HG02938 (cell line): ENCODE data around the gene ZKSCAN4.

ENCODE experiments used
- ATAC-seq: cut with Tn5 transposase; IDR thresholded peaks from one replicate; pipeline ENCODE4 v1.9.1; 2021; ENCODE audit warnings: mild to moderate bottlenecking, moderate library complexity; ENCODE audit not compliant: unreplicated experiment

ZKSCAN4 gene

GRCh38 chr6:28250747-28251146 lies 1.3 kb downstream of the ZKSCAN4 start:
- no peak for ATAC-seq

DNA sequence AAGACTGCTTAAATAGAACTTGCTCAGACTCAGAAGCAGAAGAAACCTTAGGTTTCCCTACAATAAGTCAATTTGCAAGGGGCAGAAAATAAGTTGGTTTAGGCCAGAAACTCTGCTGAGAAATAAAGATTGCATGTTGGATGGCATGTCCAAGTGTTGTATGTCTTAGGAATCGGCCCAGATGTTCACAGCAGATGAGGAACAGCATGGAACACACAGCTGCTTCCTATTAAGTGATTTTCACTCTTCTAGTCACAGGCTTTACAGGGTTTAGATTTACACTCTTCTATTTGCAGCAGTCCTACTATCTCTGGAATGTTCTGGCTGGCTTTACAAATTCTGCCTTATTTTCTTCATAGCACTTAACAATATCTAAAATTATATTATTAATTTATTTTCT lies 3.2 kb downstream of the ZKSCAN4 start:
- no peak for ATAC-seq

GRCh38 chr6:28245206-28245941 lies 6.7 kb downstream of the ZKSCAN4 start:
- ATAC-seq, result no peak

GRCh38 chr6:28243946-28244345 lies 8.1 kb downstream of the ZKSCAN4 start:
- ATAC-seq, result no peak

GRCh38 chr6:28240471-28240870 lies 11.6 kb downstream of the ZKSCAN4 start:
- no peak for ATAC-seq

DNA sequence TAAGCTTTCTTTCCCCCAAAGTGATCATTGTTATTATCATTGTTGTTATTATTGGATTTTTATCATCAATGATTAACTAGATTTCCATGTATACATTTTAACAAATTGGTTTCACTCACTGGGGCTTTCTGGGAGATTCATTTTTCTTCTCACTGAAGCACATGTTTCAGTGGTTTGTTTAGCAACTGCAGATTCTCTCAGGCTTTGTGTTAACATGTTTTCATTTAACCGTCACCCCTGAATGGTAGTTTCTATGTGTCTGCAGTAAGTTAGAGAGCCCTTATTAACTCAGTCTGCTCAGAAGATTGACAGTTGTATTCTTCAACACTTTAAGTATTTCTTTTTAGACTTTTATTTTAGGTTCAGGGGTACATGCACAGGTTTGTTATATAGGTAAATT lies 12.4 kb downstream of the ZKSCAN4 start:
- no peak for ATAC-seq

DNA sequence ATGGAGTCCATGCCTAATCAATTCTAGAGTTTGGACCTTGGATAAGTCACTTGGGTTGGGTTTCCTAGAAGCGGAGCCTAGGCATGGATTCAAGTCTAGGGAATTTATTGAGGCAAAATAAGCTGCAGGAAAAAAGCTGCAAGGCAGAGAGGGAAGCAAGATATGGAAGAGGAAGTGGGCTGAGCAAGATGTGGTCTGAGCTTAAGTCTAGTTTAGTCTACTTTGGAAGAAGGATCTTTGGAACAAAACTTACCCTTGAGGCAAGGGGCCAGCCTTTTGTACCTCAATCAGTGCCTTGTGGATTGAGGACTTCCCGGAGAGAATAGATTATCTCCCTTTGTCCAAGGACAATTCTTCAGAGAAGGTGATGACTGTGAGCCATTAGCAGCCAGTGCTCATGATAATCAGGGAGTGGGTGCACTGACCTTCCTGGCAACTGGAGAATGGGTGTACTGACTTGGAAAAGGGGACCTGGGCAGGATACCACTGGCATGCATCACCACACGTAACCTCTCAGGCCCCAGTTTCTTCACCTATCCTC lies 16.1 kb downstream of the ZKSCAN4 start:
- ATAC-seq, result no peak

GRCh38 chr6:28232785-28233184 lies 19.3 kb downstream of the ZKSCAN4 start:
- ATAC-seq, result no peak

DNA sequence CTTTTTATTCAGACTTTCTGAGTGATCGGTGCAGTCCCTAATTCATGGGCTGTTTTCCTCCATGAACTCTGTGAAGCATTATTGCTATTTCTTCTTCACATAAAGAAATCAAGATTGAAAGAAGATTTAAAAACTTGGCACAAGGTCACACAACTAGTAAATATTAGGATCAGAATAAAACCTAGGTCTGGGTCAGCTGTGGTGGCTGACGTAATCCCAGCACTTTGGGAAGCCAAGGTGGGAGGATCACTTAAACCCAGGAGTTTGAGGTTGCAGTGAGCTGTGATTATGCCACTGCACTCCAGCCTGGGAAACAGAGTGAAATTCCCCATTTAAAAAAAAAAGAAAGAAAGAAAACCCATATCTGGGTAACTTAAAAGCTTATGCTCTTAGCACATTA lies 25.6 kb downstream of the ZKSCAN4 start:
- ATAC-seq, result no peak

GRCh38 chr6:28225056-28225834 lies 26.8 kb downstream of the ZKSCAN4 start, which contains the start of gene ZSCAN9:
ZSCAN9 (plus strand) TSS chr6:28225275; CDS start chr6:28227085, 1,810 bp downstream.
- ATAC-seq, result peak; percentile 83

GRCh38 chr6:28224131-28225055 lies 27.7 kb downstream of the ZKSCAN4 start:
- ATAC-seq, result no peak

DNA sequence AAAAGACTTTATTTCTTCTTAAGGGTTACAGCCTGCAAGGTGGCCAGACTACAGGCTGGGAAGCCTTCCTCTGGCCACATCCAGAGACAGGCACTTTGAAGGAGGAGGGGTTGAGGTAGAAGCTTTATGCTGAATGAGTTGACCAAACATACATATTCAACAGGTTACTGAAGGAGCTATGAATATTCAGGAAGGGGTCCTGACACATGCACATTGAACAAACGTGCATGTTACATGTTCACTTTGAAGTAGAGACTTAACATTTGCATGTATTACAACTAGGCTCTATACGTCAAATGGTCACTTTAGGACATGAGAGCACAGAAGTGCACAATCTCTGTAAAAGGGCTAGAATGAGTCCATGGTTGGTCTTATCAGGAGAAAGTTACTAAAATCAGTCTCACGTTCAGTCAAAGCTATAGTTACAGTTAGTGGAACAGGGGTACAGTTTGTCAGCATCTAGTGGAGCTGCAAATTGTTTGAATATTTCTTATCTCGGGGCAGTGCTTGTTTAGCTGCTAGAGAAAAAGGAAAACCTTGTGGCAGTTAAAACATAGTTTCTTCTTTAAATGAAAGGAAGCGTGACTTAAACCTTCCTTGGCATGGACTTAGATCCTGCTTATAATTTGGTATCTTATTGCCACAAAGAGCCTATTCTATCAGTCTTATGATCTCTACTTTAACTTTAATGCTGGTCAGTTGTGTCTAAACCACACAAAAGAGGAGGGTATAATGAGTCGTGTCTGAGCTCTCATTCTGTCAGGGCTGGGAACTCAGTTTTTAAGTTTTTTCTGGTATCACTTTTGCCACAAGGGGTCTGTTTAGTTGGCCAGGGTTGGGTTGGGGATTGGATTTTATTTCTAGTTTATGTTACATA lies 31.6 kb downstream of the ZKSCAN4 start:
- no peak for ATAC-seq

DNA sequence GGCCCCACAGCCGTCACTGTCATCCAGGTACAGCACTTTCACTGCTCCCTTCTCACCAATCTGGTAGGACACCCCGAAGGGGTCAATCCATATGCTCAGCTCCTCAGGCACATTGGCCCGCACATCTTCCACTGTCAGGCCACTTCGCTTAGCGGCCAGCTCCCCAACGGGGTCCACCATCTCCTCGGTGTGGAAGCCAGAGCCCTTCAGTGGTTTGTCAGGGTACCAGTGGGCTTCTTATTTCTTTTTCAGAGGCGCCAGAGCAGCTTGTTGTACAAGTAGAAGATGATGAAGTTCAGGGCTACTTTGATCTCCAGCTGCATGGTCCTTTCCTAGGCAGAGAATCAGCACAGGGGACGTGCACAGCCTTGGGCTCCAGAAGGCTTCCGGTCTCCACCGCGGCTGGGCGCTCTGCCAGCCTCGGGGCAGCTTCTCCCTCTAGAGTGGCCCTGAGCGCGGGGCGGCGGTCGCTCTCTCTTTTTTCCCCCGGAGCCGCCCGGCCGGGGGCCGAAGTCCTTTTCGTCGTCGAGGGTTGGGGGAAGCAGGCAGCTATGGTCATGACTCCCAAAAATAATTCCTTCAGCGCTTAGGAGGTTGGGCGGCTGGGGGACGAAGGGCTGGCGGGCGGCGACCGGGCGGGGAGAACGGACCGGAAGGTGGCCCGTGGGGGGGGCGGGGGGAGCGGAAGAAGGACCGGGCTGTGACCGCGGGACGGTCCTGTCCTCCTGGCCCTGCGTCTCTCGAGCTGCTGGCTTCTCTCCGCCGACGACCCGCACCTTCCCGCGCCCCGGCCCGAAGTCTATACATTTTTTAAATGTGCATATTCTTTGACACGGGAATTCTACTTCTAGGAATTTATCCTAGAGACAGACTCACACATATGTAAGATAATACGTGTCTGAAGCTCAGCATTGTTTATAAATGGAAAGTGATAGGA lies 33.5 kb downstream of the ZKSCAN4 start:
- no peak for ATAC-seq

DNA sequence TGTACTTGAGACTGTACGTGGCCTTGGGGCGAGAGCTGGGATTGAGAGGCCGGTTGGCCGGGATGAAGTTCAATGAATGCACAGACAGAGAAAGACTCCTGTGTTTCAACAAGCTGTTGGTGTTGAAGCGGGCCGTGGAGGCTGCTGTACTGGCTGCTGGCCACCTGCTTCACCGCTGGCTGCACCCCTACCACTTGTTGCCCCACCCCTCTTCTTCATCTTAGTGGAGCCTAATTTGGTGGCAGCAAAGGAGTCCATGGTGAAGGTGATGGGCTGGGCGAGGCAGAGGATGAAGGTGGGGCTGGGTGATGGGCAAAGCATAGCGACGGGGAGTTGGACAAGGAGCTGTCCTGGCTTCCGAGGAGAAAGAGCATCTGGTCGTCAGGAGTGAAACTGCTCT lies 34.2 kb downstream of the ZKSCAN4 start:
- ATAC-seq, result no peak

DNA sequence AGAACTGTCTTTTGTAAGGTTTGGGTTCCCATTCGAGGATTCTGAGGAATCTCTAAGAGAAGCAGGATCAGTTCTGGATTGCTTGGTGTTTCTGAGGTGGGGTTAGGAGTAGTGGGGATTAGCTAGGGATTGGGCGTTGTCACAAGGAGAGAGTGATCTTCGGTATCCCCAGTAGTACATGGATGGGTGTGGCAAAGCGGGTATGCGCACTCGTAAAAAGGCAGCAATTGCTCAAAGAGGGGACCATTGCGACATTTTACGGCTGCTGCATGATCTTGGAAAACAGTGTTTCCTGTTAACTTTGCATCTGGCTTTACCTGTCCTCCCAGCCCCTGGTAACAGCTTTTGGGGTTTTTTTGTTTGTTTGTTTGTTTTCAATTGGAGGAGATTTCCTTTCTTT lies 36.6 kb downstream of the ZKSCAN4 start:
- no peak for ATAC-seq

- no peak for ATAC-seq
Measured at GRCh38 chr6:28213213-28213523, 38.9 kb downstream of the ZKSCAN4 start.

DNA sequence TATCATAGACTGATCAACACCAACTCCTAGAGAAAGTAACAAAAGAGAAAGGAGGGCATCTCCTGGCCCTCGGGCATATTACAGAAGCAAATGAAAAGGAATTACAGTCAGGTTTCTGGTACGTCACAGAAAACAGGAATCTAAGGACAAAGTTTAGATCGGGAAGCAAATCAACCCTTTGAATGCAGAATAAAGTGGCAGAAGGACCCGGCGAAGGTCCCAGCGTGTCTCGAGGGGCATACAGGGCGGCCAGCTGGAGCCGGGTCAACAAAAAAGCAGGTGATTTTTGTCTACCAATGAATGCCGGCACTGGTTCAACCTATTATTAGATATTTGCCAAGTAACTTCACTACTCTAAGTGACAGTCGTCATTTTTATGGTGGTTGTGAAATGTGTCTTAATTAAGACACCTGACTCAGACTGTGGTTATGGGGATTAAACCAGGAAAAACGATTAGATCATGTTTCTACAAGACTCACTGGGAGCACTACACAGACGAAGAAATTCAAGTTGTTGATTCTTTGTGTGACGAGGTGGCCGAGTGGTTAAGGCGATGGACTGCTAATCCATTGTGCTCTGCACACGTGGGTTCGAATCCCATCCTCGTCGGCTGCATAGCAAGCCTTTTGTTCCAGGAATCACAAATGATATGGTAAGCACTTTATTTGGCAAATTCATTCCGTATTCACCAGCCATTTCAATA lies 39.4 kb downstream of the ZKSCAN4 start:
- ATAC-seq, result peak; percentile 50

DNA sequence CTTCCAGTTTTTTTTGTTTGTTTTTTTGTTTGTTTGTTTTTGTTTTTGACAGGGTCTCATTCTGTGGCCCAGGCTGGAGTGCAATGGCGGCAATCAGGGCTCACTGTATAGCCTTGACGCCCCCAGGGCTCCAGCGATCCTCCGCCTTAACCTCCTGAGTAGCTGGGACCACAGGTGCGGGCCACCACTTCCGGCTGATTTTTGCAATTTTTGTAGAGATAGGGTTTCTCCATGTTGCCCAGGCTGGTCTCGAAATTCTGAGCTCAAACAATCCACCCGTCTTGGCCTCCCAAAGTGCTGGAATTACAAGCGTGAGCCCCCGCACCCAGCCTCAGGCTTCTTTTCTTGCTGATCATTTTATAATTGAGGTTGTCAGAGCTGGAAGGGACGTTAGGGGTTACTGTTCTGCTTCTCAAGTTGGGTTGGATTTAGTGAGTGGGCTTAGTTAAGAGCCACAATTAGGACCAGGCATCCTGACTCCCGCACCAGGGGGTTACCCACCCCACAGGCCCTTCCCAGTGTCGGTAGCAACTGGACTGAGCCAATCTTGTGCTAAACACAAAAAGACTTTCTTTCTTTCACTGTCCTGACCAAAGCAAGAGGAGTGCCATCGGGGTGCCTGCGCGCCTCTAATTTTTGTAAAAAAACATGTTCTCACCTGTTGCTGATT lies 40.1 kb downstream of the ZKSCAN4 start:
- peak; percentile 30 for ATAC-seq
